ENCODE measurements around the gene ERBB4.
"Not testable (repeated sequence)": the region's sequence is repeated elsewhere in the genome, so short reads cannot be mapped to it uniquely, and the experiment has no call there.

The ERBB4 gene

DNA sequence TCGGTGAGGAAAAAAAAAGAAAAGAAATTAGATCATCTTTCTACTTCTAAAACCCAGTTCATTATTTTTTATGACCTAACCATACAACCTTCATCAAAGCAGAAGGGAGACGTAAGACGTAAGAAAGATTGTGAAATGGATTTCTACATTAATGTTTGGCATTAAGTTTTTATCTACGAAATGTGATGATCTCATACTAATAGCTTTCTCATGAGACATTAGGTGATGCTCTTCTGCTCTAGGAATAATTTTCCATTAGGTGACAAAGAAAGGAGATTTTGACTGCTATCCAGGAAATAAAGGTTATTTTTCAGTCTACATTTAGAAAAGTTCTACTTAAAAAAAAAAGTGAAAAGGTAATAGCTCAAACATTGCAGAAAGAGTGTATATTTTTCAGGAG is 748.6 kb downstream of the ERBB4 start:
- DNase-seq = no peak

DNA sequence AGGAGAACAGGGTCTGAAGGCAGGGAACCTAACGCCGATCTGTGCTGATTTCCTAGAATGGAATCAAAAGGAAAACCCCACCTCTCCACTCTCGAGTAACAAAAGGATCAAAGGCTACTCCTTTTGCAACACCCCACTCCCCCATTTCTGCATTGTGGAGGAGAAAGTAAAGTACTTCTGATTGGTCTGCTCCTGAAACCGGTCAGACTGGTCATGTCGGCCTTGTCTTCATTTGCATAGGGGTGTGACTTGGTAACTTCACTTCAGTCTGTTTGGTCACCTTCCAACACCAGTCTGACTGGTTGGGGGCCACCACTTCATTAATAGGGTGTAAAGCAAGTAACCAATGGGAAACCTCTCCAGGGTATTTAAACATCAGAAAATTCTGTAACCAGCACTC is 771.9 kb downstream of the ERBB4 start:
- DNase-seq = no peak

DNA sequence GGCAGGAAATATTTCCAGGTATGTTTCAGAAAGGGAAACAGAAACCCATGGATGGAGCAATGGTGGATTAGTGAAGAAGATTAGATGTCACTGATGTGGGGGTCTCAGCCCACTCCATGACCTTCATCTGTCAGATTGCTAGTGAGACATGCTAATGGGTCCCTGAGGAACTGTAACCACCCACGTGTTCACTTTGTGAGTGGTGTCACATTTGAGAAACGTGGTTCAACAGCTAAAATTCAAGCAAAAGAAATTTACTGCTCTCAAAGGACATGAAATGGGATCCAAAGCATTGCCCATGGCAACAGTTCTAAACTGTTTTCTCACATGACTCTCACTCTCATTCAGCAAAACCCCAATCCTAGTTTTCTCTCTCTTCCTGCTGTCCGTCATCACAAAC is 776.1 kb downstream of the ERBB4 start:
- no peak for DNase-seq

DNA sequence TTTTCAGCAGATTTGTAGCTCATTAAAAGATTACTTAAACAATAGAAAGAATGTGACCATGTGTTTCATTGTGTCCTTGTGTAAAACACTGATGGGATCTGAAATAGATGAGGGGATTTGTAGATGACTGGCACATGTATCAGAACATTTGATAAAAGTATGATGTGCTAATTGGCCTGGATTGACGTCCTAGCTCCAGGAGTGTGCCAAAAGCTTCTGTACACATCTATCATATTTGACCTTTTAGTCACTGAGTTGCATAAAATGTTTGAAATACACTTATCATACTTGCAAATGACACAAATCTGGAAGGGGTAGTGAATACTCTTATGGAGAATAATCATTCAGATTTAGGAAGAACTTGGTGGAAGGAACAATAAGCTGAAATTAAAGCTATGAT is 778.5 kb downstream of the ERBB4 start:
- no peak for DNase-seq

DNA sequence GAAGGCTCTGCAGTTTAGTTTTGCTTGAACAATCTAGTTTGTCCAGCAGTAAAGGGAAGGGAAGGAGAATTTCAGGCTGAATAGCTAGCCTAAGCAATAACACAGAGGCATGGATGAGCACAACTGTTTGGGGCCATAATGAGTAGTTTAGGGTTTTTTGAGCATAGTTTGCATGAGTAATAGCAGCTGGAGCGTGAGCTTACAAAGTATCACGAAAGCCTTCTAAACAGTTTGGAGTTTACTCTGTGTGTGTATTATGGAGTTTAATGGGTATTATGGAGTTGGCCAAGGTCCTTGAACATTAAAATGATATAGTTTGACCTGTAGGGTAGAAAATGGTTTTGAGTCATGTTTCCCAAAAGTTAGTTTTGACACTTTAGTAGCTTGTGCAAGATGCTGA is 782.3 kb downstream of the ERBB4 start:
- DNase-seq = no peak

DNA sequence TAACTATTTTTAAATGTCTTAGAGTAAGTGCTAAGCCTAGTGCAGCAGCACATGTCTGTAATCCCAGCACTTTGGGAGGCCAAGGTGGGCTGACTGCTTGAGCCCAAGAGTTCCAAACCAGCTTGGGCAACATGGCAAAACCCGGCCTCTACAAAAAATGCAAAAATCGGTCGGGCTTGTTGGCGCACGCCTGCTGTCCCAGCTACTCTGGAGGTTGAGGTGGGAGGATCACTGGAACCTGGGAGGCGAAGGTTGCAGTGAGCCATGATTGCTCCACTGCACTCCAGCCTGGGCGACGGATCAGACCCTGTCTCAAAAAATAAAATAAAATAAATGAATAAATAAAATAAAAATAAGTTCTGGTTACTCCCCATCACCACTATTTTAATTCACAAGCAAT is 783.4 kb downstream of the ERBB4 start:
- no peak for DNase-seq

DNA sequence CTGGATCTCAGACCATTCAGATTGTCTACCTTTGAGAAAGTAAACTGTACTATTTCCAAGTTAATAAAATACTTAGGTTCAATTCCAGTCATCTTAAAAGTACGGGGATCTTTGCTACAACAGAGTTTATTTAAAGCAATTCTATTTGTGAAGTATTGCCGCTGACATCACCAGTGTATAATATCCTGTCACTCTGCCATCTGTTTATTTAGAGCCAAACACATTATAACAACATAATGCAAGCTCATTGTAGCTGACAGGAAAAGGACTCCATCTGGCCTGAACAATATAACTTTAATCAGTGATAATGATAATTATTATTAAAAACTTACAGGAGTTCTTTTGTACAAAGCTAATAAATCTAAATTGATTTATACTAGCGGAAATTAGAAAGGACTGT is 786.8 kb downstream of the ERBB4 start:
- no peak for DNase-seq

DNA sequence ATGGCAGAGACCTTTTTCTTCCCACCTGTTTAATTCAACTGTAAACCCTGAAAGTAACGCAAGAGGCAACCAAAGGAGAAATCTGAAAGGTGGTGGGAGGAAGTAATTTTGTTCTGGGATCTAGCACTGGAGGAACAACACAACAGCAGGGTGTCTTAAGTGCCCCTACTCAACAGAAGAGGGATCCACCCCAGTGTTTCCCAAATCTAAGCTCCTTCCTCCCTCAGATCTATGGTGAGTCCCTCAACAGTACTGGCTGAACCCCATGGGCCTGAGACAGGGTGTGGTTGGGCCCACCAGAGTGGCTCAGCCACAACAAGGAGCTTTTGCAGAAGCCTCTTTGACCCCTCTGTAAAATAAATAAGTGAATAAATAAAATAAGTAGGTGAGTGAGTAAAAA is 790.3 kb downstream of the ERBB4 start:
- DNase-seq = no peak

DNA sequence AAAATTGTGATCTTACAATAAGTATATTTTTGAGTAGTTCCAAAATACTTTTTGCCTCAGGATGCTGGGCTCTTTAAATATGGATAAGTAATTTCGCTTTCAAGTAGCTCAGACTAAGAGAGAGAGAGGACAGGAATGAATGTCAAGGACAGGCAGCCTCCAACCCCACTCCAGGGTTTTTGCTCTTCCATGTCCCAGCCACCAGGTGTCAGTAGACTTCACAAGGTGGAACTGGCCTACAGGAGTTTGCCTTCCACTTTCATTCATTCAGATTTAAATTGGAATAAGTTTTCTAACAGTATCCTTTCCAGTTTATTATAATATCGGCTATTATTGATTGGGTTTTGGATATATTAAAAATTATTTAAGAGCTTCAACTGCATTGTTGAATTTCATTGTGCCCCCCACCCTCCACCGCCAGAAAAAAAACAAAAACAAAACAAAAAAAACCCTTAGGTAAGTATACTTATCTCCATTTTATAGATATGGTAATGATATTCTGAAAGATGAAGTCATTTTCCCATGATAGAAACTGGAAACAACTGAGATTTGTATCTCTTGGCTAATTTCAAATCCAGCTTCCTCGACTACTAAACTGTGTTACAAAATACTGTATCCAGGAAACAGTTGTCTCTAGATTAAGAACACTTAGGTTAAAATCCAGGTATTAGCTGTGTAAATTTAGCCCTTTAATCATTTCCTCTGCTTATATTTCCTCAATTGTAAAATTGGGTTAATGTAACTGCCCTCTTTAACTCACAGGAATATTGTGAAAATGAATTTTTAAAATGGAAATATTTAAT is 793.1 kb downstream of the ERBB4 start:
- DNase-seq = peak; percentile 41

DNA sequence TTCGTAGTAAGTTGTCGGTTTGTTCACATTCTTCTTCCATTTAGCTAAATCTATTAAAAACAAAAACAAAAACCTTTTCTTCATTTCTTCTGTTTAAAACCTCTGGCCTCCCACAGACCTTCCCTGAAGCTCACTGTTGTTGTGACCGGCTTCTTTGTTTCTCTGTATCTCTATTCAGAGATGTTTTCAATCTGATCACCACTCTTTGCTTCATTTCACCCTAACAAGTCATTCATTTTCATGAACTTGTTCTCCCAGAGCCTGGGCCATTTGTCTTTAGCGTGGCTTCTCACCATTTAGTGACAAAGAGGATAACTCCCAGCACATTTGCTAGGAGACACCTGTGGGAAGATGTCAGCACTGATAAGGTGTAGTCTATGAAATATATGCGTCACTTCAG is 794.2 kb downstream of the ERBB4 start:
- no peak for DNase-seq

DNA sequence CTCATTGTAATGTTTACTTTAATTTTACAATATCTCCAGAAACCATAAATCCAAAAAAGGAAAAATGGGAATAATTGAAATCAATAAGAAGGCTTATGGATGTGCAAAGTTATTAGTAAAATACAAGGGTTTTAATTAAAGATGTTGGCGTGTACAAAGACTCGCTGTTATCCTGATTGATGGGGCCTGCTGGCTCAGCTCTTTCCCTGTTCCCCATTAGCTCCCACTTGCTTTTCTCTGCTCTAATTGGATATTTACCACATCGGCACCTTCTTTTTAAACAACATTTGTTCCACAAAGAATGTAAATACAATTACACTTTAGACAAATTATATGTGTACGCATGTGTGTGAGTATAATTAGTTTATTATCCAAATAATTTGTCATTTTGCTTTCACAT is 796.6 kb downstream of the ERBB4 start:
- no peak for DNase-seq

DNA sequence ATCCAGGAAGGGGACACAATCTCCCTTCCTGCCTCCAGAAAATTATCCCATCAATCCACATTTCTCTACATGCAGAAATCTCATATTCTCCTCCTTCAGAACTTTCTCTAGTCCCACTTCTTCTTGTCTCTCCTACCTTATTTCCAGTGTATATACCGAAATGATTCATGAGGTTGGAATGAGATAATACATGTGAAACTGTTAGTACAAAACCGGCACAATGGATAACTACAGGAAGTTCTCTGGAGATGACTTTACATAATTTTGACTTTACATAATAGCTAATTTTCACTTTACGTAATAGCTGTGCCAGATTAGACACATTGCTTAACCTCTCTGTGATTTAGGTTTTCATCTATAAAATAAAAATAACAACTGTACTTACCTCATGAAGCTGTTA is 801.3 kb downstream of the ERBB4 start:
- DNase-seq = no peak

DNA sequence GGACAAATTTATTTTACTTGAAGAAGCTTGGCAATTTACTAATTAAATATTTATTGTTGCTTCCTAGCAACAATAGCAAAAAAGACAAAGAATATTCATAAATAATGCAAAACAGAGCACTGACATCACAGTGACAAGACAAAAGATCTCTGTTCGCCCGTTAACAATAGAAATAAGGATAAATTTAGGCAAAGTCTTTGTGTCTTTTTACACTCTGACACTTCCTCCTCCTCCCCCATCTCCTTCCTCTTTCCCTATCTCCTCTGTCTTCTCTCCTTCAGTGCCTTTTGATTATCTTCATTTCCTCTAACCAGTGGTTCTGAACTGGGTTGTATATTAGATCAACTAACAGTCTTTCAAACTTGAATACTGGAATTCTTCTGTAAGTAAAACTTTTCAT is 808.4 kb downstream of the ERBB4 start:
- no peak for DNase-seq

DNA sequence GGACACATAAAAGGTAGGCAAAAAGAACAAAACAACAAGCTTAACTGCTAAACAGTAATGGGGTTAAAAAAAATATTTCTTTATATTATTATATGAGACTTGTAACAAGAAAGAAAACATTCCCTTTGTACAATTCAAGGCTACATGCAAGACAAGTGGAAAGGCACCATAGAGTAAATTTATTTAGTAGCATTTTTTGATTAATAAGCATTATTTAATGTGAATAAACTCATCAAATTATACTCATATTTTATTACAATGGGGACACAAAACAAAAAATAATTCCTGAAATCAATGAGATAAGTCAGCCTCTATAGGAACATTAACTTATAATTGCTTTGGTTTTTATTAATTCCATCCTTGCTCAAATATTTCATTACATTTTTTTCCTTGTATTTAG is 809.2 kb downstream of the ERBB4 start:
- DNase-seq = no peak

DNA sequence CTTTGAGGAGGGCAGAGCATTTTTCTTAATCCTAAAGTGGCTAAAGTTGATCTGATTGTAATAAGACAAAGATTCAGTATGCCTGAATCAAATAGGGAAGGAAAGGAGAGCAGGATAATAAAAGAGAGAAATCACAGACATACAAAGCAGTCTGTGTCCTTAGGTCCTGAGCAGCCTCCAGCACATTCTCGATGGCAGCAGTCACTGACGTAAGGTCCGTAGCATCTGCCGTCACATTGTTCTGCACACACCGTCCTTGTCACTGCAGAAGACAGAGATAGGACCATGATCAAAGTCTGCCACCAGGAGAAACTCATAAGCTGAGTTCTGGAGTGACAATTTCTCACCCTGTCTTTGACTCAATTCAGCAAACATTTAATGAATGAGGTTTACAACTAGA is 813.7 kb downstream of the ERBB4 start:
- DNase-seq = no peak

DNA sequence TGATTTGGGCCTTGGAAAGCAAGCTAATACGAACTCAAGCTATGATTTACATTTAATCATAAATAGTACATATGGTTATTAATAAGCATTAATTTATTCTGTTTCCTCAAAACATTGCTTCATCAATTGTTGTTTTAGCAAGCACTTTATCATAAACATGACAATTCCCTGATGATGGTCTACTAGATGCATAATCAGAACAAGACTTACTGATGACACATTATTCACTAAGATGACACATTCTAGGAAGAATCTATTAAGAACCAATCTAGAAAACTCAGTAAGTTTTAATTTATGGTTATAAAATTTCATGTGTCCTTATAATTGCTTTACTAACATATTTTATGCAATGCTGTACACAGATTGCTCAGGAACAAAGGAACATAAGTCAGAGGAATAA is 815.2 kb downstream of the ERBB4 start:
- DNase-seq = no peak

DNA sequence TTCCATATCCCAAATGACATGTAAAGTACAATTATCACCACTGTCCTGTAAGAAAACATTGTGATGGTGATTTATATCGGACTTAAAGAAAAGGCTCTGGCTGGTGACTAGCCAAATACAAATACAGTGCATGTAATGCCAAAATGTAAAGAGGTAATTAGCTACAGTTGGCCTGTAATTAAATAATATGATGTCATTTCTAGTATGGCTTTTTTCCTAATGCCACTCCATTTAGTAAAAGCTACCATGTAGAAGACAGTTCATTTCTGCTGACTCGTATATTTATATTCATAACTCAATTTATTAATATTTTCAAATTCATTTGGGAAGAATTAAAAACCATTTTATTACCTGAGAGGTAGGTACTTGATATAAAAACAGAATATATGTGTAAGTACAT is 815.7 kb downstream of the ERBB4 start:
- DNase-seq = no peak

DNA sequence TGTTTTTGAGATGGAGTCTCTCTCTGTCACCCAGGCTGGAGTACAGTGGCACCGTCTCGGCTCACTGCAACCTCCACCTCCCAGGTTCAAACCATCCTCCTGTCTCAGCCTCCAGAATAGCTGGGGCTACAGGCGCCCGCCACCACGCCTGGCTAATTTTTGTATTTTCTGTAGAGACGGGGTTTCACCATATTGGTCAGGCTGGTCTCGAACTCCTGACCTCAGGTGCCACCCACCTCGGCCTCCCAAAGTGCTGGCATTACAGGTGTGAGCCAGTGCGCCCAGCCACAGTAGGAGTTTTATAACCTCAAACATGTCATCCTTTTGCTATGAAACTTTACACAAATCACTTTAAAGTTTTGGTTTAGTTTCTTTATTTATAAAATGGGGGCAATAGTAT is 816.7 kb downstream of the ERBB4 start:
- DNase-seq = not testable (repeated sequence)

DNA sequence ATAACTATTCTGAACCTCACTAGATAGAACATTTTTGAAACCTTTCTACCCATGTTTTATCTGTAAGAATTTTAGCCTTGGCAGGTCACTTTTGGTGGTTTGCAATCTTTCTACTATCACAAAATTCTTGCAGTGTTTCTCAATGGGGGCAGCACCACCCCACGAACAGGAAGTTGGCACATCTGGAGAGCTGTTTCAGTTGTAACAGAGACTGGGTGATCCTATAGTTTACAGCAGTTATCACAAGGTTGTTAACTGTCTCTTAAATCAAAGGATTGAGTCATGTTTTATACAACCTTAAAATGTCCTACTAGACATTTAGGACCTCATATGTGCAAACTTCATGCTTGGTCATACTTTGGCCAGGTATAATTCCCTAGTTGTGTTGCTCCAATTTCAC is 829.2 kb downstream of the ERBB4 start:
- DNase-seq = no peak

DNA sequence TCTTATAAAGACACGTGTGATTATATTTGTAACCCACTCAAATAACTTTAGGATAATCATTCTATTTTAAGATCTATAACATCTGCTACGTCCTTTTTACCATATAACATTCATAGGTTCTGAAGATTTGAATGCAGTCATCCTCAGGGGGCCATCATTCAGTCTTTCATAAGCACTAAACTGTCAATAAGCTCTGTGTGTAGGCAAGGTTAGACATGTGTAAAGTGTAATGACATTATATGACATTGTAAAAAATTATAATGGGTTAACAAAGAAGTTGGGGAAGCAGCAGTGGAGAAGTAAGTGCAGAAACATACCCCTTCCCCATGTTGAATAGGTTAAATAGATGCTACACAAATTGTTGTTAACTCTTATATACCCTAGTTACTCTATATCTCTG is 845.9 kb downstream of the ERBB4 start:
- no peak for DNase-seq

DNA sequence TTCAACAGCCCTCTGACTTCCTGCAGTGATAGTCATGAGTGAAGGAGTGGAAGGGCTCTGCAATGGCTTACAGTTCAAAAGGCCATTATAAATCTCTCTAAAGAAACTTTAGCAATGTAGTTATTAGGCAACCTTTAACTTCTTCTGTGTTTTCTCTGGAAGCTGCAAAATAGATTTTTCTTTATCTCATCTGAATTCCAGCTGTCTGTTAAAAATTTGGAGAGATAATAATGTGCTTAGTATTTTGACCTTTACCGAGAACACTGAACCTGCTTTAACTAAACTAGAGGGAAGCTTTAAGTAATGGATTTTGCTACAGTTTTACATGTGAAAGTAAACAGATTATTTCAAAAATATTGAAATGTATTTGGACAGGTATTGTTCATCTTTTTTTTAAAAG is 847.9 kb downstream of the ERBB4 start:
- DNase-seq = no peak

DNA sequence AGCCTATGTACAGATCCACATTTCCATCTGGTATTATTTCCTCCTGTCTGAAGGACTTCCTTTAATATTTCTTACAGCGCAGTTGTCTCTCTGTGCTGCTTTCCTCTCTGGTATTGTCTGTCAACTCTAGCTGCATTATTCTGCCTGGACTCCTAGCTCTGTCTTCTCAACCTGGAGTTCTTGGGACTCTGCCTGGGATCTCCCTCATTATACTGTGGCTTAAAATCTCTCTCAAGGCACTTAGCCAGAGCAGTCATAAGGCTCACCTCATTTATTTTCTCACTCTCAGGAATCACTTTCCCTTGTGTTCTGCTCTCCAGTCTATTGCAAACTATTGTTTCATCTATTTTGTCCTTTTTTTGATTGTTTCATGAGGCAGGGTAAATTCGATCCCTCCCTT is 850.4 kb downstream of the ERBB4 start:
- DNase-seq = no peak

DNA sequence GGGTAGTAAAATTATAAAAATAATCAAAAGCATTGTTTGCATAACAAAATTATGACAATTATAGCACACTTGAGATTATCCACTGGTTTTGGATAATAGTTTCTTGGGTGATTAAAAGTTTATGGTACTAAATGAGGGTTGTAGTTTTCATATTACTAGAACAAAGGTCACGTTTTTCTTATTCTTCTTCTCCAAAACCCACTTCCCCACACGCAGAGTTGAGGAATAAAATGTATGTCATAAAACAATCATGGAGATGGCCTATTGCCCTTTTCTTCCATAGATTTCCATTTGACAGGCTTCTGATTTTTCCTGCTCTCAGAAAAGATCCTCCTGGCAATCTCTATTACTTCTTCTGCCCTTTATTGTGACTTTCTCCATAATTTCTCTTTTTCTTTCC is 863.9 kb downstream of the ERBB4 start:
- no peak for DNase-seq

DNA sequence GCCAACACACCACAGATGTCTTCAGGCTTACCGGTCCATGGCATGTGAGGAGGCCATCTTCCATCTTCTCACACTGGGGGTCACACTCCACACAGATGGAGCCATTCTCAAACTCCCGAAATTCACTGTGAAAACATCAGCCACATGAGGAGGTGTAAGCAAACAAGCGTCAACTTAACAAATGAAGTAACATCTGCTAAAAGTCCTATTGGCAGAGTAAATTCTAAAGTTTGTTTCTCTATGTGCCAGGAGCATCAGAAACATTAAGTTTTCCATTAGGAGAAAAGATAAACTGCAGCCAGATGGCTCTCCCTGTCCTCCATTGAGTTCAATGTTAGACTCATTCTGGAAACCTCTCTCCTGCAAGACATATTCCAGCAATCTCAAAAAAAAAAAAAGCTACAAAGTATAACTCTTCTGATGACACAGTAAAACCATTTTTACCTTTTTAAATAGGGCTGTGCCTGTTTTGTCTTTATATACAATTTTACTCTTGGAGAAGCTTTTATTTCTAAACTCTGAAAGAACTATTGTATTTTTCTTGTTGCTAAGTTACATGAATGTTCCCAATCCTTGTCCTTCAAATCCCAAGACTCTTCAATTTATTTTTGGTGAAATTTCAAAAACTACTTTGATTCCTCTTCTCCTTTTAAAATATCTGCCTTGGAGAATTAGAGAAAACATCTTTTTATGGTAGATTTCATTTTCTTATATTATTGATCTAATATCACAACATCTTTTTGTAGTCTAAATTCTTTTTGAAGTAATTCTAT is 865.3 kb downstream of the ERBB4 start:
- DNase-seq = peak; percentile 27

DNA sequence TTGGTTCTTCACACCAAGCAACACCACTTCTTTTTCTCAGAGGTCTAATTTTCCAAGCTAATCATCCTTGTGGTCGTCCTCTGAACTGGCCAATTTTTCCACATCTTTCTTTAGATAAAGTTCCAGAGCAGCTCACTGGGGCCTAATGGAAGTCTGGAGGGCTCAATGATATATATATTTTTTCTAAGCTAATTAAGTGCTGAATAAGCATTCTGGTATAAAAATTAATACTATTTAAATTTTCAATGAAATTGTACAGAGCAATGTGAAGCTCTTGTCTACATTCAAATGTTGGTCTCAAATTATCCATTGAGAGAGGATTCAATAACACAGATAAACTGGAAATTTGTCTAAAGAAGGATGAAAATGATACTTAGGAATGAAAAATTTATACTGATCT is 866.6 kb downstream of the ERBB4 start:
- DNase-seq = no peak
